NCI-H526 (cell line): ENCODE data around the gene SBDS.
A peak's percentile ranks its signal among the peaks of the same experiment; 100 is the strongest.
"Not testable (repeated sequence)": the region's sequence is repeated elsewhere in the genome, so short reads cannot be mapped to it uniquely, and the experiment has no call there.

ENCODE experiments used
- DNase-seq, 2 experiments: peaks; one replicate each; lab custom pipeline; 2025; lab: John Stamatoyannopoulos, UW

Gene SBDS

DNA sequence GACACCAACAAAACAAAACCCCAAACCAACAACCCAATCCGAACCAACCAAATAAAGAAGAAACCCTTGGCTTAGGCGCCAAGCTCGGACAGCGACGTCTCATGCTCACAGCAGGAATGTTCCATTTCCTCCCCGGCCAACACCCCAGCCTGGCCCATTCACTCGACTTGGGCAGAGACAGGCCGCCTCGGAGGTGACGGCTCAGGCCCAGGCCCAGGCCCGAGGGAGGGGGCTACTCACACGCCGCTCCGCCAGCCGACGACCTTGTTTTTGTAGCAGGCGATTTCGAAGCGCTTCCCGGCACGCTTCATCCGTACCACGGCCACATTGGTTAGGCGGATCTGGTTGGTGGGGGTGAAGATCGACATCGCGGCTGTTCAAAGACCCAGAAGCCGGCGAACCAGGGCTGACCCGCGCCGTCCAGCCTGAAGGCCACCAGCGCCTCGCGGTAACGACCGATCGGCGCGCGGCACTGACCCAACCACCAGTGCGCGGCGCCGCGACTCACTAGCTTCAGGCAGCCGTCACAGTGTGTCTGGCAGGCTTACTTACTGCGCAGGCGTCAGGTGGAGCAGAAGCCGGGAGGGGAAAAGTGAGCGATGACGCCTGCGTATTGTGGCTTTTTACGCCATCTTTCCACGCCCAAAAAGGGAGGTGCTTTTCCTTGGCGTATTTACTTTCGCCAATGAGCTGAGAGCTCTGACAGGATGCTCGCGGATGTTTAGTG is at the start of gene SBDS:
Gene SBDS, minus strand, starts transcription at position 537 of the 727 bp plus-strand sequence. Its CDS starts 169 bp downstream, at position 368.
- DNase-seq: peak; percentile 98 to 99

DNA sequence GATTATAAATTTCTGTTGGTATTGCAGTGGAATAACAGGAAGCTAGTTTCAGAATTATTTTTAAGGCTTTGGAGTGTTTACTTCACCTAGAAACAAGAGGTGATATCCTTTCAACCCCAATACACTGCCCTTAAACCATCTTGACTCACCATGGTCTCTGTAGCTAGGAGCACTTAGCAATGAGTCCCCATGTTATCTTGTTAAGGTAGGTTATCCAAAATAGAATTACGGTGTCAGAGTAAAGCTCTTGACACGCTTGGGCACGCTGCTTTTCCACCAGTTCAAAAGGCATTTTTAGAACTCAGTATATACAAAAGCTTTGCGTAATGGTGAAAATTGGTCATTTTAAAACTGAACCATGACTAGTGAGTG is 48.2 kb upstream of the SBDS start:
- DNase-seq: not testable (repeated sequence)

DNA sequence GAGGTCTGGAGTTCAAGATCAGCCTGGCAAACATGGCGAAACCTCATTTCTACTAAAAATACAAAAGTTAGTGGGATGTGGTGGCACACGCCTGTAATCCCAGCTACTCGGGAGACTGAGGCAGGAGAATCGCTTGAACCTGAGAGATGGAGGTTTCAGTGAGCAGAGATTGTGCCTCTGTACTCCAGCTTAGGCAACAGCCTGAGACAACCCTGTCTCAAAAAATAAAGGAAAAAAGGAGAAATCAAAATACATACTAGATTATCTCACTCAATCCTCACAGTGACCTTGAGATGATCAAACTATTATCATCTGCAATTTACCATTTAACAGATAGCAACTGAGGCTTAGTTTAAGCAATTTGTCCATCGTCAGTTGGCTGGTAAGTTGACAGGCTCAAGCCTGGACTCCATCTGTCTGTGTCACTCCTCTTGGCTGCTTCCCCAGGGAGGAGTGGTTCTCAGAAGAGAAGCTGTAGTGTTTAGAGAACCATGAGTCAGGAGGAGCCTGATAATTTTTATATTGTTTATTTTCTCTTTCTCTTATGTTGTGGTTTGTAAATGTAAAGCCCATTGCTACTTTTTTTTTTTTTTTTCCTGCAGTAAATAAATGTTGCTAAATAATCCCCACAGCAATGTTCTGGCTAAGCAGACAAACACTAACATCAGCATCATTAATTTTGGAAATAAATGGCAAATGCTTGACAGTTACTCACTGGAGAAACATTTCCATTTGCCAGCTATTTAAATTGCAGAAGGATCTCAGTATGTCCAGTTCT is 47.6 kb upstream of the SBDS start:
- not testable (repeated sequence) for DNase-seq

DNA sequence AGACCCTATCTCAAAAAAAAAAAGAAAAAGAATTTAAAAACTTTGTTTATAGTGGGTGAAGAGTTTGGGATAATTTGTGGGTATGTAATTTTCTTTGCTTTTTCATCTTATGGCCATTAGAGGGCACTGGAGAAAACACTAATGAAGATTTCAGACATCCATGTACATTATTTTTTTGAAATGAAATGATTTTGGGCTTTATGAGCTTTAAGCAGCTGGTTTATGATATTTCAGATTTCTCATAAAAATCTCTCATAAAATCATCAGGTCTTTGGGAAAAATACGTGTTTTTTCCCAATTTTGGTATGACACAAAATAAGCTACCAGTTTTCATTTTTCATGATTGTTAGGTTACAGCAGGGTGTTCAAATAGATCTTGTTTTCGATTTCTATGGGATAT is 45.4 kb upstream of the SBDS start:
- DNase-seq: not testable (repeated sequence)

DNA sequence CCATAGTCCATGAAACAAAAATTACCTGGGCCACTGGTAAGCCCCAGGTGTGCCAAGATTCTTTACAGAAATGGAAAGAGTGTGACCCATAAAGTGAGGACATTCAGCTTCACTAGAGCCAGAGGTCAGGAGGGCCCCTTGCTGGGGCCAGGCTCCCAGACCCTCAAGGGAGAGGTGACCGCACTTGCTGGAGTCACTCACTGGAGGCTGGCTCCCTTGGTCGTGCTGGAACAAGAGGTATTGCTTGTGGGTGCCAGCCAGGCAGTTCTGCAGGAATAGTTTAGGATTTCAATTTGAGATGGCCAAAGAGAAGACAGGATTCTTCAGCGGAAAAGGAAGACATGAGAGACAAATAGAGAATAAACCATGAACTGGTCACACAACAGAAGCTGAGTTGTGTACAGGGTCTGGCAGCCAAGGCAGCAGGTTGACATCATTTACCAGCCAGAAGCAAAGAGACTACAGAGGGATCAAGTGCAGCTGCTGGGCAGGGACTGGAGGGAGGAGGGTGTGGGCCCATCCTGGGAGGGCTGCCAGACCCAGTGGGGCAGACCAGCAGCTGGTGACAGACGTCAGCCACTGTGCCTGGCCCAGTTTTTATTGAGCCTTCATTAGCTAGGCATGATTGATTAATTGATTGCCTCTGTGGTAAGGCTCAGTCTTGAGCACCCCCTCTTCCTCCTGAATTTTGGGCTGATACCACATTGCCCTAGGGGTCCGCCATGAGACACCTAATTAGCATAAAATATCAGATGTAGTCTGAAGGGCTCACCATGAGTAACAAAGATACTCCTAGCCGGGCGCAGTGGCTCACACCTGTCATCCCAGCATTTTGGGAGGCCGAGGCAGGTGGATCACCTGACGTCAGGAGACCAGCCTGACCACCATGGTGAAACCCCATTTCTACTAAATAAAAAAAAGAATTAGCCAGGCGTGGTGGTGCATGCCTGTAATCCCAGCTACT is 41.3 kb upstream of the SBDS start:
- DNase-seq: not testable (repeated sequence)

DNA sequence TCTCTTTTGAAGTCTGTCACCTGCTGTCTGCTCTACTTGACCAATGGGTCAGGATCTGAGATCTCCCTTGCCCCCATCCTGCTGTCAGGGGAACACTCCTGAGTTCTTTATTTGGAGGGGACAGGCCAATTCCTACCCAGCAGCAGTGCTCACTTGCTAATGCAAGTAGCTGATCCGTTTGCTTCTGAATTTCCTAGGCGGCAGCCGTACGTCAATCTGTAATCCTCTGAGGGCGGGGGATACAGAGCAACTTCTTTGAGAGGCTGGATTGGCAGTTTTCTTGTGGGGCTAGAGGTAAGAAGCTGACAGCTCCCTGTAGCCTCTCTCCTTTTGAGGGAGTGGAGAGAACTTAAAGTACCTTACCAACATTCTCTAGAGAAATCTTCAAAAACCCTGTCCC is 37.9 kb upstream of the SBDS start:
- DNase-seq: no peak

DNA sequence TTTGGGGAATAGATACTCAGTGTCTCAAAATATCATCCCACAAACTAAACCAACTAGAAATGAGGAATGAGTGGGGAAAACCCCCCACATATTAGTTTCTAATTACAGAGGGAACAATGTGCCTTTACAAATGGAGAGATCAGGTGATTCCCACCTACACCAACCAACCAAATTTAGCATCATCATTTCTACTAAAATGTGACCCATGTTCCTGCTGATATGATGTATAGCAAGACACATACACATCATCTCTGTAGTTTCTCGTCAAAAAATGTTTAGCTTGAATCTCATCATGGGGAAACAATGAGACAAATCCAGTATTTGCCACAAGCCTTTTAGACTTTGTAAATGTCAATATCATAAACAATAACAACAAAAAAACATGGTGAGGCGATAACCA is 36.3 kb upstream of the SBDS start:
- DNase-seq: not testable (repeated sequence)

DNA sequence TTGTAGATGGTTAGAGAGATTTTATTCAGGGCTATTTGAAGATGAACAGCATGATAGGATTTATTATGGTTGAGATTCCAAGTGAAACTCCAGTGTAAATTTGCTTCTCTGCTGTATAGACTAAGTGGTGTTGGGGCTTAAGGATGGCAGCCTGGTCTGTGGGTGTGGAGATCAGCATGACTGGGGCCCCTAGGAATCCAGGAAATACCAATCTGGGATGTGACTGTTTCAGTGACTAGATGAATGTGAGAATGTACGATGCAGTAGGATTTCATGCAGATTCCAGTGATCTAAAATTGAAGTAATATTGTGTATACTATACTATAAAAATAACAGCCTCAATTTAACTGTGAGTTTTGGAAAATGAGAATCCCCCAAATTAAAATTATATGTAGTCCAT is 30.1 kb upstream of the SBDS start:
- not testable (repeated sequence) for DNase-seq

DNA sequence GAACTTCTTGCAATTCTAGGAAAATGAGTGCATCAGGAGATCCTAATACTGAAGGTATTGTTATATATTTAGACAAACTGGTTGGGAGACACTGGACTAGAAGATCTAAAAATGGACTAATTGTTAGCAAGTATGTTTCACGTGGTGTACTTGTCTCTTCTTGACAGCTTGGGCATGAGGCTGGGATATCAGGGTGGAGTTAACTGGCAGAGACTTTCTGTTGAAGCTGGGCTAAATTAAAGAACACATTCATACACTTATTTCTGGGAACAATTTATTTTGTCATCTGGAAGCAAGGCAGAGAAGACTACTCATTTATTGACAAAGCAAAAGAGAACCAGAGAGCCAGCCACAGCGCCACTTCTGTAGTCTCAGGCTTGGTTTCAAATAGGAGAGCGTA is 27.1 kb upstream of the SBDS start:
- DNase-seq: no peak

DNA sequence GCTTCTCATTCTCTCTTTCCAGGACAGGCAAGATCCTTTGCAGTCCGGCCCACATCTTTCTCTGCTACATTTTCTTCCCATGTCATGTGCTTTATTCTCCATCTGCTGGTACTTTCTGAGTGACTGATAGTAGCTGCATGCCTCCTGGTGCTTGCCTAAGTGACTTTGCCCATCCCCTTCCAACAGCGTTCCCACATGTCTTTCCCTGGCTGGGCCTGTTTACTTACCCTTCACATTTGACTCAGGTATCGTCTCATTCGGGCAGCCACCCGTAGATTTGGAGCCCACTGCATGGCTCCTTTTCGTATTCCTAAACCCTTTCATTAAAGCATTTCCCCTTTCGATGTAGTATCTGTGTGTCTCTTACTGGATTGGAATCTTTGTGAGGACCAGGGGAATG is 25.9 kb upstream of the SBDS start:
- no peak for DNase-seq

DNA sequence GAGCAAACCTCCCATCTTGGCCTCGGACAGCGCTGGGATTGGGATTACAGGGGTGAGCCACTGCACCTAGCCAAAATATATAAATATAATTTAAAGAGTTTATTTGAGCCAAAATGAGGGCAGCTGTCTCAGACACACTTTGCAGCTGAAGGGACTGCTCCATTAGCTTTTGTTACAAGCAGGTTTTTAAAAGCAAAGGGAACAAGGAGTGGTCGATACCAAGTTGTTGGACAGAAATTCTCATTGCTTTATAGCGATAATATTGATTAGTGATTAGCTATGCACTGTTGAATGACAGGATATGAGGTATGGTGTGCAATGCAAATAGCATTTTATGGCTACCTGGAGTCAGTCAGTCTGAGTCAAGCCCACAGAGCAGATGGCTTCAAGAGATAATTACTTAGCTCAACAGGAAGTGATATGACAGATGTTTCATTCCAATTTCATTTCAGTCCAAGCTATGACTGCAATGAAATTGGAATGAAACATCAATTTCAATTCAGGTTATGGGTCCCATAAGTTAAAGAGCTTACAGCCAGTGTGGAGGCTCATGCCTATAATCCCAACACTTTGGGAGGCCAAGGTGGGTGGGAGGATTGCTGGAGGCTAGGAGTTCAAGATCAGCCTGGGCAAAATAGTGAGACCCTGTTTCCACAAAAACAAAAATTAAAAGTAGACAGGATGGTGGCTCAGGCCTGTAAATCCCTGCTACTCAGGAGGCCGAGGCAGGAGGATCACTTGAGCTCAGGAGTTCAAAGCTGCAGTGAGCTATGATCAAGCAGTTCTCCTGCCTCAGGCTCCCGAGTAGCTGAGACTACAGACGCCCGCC is 24.4 kb upstream of the SBDS start:
- peak; percentile 27 to 35 for DNase-seq

DNA sequence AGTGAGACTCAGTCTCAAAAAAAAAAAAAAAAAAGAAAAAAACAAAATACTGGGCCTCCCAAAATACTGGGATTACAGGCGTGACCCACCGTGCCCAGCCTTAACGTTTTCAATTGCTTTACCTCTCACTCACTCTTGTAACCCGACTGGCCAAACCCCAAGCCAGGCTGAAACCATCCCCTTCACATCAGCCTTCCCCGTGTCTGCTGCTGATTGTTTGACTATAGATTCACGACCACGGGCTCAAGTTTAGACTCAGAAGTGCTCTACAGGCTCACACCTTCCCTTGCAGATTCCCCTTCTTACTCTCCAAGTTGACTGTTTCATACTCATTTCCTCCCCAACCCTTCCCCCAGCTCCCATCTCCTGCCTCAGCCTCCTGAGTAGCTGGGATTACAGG is 23.6 kb upstream of the SBDS start:
- no peak for DNase-seq

DNA sequence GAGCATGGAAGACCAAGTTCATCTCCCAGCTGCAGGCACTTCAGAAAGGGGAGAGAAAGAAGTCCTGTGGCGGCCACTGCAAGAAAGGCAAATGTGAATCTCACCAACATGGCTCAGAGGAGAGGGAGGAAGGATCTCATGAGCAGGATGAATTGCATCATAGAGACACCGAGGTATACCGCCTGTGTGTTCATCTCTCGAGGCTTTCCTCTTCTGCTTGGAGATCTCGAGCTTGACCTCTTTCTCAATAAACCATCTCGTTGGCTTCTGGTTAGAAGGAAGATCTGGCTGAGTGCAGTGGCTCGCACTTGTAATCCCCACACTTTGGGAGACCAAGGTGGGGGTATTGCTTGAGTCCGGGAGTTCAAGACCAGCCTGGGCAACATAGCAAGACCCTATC is 22.6 kb upstream of the SBDS start:
- DNase-seq: not testable (repeated sequence)

DNA sequence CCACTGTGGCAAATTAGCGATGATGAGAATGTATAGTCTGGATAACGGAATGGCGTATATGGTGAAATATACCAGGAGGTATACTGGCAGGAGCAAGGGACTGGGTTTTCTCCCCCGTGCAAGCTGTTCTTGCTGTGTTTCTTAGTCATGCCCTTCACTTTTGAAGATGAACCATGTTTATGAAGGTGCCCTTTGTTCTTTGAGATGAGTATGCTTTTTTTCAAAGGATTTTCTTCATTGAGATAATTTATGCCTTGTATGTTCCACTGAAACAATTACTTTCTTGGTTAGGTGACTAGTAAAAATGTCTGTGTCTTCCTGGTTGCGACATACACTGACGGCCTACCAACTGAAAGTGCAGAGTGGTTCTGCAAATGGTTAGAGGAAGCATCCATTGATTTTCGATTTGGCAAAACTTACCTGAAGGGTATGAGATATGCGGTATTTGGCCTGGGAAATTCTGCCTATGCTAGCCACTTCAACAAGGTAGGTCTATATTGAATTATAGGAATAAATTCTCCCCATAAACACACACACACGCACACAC is 18.8 kb upstream of the SBDS start:
- DNase-seq: not testable (repeated sequence)

DNA sequence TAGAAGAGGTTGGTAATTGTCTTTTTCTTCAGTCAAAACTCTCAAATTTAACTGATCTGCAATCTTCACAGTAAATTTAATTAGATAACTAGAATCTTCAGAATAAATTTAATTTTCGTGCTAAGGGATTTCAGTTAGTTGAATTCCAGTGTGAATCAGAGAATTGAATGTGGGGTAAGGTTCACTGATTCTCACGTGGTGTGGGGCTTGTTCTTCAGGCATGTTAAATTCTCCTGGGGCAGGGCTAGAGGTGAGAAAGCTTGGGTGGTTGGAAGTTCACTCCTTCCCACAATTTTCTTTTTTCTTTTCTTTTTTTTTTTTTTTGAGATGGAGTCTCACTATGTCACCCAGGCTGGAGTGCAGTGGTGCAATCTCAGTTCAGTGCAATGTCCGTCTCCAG is 14.3 kb upstream of the SBDS start:
- DNase-seq: not testable (repeated sequence)

DNA sequence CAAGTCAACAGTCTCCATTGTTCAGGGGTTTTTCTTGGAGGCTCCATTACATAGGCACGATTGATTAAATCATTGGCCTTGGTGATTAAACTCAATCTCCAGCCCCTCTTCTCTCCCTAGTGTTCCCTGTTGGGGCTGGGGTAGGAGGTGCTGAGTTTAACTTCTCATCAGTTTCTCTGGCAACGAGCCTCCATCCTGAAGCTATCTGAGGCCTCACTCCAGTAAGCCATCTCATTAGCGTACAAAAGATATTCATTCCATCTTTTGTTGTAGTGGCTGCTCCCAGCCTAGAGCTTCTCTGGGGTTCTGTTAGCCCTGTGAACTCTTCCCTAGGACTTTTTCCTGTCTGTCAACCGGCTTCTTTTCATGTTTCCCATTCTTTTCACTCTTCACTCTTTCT is 12.9 kb upstream of the SBDS start:
- DNase-seq: no peak

DNA sequence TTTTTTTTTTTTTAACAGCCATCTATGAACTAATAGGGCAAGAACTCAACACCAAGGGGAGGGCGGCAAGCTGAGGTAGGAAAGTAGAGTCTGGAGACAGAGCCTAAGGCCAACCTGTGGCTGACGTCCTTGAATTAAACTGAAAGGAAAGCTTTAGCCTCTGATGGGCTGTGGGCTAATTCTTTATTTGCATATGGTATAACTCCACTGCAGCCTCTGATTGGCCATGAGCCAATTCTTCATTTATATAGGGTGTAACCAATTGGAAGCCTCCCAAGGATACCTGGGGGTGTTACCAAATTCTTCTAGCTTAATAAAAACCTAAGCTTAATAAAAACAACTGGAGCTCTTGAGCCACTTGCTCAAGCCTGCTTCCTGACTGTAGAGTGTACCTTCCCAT is 11.6 kb upstream of the SBDS start:
- DNase-seq: no peak

DNA sequence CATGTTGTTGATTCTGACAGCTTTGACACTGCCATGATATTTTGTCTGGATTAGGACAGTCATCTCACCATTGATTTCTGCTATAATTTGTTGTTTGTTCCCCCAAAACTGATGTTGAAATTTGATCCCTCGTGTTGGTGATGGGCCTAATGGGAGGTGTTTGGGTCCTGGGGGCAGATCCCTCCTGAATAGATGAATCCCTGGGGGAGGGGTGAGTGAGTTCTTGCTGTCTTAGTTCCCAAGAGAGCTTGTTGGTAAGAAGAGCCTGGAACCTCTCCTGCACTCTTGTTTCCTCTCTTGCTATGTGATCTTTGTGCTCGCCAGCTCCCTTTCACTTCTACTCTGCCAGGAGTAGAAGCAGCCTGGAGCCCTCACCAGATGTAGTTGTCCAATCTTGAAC is 8.8 kb upstream of the SBDS start:
- not testable (repeated sequence) for DNase-seq

DNA sequence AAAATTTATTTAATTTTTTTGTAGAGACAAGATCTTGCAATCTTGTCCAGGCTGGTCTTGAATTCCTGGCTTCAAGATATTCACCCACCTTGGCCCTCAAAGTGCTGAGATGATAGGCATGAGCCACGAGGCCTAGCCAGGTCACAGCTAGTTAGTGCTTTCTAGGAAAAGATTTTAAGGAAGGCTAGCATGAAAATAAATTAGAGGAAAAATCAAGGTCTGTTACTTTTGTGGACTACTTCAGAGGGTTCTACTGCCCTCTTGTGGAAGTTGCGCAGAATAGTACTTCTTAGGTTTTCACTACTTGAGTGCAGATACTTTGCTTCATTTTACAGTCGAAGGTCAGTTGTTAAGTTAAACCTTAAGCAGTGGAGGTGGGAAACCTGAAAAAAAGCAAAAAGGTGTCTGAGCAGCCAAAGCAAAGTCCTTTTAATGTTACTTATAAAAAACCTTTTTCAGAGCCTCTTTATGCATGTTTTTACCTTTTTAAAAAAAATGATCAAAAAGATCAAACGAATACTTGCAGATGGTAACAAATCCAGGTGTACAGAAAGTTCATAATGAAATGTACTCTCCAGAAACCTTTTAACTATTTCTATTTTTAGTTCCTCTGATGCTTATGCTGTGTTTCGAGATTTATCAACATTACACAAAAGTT is 5.3 kb upstream of the SBDS start:
- peak in 1 of 2 experiments; percentile 36 for DNase-seq

DNA sequence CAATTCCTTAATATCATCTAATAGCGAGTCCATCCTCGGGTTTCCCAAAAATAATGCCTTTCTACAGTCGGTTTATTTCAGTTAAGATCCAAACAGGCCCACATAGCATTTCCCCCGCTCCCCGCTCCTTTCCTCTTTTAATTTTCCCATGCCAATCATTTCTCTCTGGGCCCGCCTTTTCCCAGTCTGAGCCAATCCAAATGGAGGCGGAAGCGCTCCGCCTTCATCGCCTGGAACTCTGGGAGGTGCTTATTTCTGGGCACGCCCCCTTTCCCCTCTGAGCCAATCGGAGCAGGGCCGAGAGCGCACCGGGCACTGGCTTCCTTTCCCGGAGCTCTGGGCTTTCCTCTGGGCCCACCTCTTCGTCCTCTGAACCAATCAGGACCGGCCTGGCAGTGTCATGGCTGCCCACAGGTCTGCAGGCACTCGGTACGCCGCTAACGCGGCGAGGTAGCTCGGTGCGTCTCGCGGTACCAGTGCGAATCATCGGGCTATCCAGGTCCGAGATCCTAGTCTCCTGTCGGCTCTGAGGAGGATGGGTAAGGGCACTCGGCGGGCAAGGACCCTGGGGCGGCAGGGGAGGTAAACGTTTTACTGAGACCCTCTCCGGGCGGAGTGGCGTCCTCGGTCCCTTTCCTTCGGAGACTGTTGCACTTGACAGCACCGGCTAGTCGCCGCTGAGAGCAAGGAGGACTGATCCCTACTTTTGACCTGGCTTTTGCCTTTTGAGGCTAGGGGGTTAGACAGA is 1.2 kb upstream of the SBDS start, which contains the start of gene TYW1:
Gene TYW1, plus strand, starts transcription at position 390 of the 748 bp plus-strand sequence. Its CDS starts 146 bp downstream, at position 536.
- DNase-seq: peak; percentile 96 to 99
